RWPE1 (cell line): ENCODE data around the gene COL6A2.

Experiments used
- CTCF ChIA-PET: fragments of 350-600 bp; sonication (Branson Sonifier 250); formaldehyde crosslinking; extraction: SDS; loops from one replicate; lab custom pipeline; 2021; lab: Yijun Ruan, JAX
- POLR2A ChIA-PET: fragments of 400-600 bp; formaldehyde crosslinking; extraction: SDS; loops from one replicate; lab custom pipeline; 2020; ENCODE audit warnings: antibody characterized with exemption; ENCODE audit not compliant: low non-redundant PET; lab: Yijun Ruan, JAX
- DNase-seq: peaks from one replicate; pipeline ENCODE4 v3.0.0; 2012; ENCODE audit warnings: low spot score
- H3K27ac ChIP-seq: fragments of 450-650 bp; 2 replicates; pipeline ENCODE4 v1.5.1; 2017
- TF ChIP-seq, protein P1 (sequence below): fragments of 450-650 bp; conservative IDR thresholded peaks from 2 replicates; pipeline ENCODE4 v1.5.1; 2017; ENCODE audit warnings: low read depth, mild to moderate bottlenecking

COL6A2 gene

DNA sequence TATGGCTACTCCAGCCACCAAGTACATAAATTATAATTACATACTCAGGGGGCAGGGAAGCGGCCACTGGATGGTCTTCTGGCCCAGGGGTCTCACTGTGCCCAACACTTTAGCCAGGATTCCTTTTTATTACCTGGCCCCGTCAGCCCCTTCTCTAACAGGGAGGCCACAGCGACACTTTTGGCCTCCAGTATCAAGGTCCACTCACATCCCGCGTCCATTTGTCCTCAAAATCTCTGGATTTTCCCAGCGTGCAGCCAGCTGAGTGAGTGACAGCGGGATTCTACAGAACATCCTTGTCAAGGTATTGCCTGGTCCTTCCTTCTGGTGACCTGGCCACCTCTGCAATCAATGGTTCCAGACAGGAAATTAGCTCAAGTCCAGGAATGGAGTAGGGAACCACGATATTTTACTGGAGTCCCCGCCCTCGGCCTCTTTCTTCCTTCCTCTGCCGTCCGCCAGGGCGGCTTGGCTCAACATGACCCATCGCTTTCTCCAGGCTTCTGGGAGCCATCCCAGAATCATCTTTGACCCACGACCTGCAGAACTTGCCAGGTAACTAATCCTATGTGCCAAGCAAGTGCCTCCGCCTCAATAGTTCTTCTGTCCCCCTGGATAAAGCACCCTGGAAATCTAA, 2.7 kb upstream of the COL6A2 start:
- TF ChIP-seq, protein P1, sequence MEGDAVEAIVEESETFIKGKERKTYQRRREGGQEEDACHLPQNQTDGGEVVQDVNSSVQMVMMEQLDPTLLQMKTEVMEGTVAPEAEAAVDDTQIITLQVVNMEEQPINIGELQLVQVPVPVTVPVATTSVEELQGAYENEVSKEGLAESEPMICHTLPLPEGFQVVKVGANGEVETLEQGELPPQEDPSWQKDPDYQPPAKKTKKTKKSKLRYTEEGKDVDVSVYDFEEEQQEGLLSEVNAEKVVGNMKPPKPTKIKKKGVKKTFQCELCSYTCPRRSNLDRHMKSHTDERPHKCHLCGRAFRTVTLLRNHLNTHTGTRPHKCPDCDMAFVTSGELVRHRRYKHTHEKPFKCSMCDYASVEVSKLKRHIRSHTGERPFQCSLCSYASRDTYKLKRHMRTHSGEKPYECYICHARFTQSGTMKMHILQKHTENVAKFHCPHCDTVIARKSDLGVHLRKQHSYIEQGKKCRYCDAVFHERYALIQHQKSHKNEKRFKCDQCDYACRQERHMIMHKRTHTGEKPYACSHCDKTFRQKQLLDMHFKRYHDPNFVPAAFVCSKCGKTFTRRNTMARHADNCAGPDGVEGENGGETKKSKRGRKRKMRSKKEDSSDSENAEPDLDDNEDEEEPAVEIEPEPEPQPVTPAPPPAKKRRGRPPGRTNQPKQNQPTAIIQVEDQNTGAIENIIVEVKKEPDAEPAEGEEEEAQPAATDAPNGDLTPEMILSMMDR = no peak
- POLR2A ChIA-PET = no interaction called here
- H3K27ac ChIP-seq = no peak overlapping the region
- no peak for DNase-seq
- CTCF ChIA-PET = interaction anchor here (1.0 kb wide), 1 partner anchor 121 kb away, joined by 3 read pairs; no protein-coding TSS in a partner anchor

DNA sequence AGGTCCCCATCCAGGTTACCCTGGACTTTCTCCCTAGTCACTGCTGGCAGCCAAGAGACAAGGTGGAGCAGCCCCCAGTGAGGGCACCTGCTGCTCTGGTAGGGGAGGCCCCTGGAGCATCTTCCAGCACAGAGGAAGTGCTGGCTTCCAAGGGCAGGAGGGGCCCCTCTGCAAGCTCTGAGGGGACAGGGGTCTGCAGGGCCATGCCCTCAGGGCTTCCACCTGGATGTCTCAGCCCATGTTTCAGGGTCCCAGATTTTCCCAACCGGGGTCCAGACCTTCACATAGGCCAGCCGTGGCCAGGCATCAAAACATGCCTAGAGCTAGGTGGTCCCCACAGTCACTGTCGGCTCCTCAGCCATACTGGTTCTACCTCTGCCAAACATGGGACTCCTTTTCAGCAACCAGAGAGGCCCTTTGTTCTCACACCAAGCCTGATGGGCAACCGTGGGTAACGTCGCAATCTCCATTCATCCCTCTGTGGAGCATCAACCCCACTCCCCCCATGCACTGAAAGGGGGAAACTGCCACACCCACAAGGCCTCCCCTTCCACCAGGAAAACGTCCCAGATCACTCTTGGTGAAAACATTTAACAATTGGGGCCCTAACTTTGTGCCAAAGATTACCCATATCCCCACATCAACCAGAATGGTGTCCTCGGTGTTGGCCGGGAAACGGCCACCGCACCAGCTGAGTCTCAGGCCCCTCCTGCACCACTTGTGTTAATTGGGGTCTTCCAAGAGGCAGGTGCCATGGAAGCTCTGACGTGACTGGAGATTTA, 1.9 kb upstream of the COL6A2 start:
- no peak for DNase-seq
- H3K27ac ChIP-seq = no peak overlapping the region
- POLR2A ChIA-PET = no interaction called here
- TF ChIP-seq, protein P1 = no peak
- CTCF ChIA-PET = interaction anchor here (0.5 to 1.0 kb wide), 2 partner anchors 122 to 803 kb away, joined by 3 to 8 read pairs; no protein-coding TSS in a partner anchor

DNA sequence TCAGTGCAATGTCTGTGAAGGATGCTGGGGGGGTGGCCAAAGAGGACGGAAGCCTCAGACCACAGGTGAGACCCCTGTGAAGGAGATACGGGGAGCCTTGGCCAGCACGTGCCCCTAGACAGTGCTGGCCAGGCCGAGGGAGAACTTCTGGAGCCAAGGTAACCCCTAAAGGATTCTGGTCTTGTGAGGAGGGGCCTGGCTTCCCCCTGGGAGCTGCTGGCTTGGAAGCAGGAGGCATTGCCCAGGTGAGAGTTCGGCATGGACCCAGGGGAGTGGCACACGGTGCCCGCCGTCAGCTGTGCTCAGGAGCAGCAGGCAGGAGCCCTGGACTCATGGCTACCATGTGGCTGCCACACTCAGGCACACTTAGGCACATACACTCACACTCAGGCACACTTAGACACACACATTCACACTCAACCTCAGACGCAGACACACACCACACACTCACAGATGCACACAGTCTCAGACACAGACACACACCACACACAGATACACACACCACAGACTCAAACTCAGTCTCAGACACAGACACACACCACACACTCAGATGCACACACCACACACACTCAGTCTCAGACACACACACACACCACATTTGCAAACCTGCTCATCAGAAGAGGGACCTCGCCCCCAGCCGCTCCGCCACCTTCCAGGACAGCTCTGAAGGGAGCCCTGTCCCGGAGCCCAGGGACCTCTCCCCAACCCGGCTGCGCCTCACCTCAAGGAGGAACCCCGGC, 1.1 kb upstream of the COL6A2 start:
- ChIA-PET POLR2A (no interaction called here), CTCF (interaction anchor here (0.5 to 0.8 kb wide), 2 partner anchors 125 to 804 kb away, joined by 3 to 8 read pairs; no protein-coding TSS in a partner anchor)
- no peak for DNase-seq
- H3K27ac ChIP-seq = no peak overlapping the region
- TF ChIP-seq, protein P1 = no peak

DNA sequence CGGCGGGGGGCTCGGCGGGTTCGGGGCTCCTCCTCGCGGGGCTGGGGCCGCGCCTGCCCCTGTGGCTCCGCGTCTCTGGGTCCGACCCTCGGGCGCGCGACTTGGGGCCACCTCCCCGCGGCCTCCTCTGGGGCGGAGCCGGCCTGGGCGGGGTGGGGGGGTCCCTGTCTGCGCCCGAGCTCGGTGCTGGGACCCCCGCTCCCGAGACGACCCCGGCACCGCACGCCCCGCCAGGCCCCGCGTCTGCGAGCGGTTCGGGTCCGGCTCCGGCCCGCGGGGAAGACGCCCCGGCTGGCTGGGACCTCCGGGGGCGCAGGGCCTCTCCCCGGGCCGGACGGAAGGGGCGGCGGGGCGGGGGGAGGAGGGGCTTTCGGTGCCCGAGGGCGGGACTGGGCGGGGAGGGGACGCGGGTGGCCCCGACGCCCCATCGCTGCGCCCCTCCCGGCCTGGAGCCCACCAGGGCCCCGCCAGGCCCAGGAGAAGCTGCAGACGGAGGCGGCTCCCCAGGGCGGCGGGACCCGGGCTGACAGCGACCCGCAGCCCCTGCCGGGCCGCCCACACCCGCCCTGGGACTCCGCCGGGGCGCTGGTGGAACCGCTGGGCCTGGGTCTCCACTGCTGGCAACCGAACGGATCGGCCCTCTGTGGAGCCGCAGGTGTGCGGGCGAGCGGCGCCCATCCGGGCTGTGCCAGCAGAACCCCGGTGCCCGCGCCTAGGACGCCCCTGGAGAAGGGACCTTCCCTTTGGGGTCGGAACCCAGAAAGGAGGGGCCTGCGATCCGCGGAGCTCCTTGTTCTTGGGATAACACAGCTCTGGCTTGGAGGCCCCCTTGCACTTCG, 610 bp downstream of the COL6A2 start:
- ChIA-PET CTCF (no interaction called here), POLR2A (no interaction called here)

DNA sequence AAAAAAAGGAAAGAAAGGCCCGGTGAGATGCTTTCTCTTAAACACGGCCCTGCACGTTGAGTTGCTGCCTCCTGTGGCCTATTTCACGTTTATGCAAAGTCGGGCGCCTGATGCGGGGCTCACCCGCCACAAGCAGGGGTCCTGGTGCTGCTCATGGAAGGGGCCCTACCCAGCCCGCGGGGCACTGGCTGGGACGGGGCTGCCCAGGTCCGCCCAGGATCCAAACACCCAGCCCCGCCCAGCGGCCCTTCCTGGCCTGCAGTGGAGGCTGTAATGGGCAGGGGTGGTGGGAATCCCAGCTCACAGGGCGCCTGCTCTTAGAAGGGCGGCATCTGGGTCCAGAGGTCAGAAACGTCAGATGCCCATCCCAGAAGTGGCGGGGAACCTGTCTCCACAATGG, 1.6 kb downstream of the COL6A2 start:
- POLR2A ChIA-PET = no interaction called here
- no peak overlapping the region for H3K27ac ChIP-seq
- no peak for DNase-seq
- CTCF ChIA-PET = no interaction called here
- TF ChIP-seq, protein P1 = no peak

More for the DNA sequence above, 610 bp downstream of the COL6A2 start:
- no peak for DNase-seq
- TF ChIP-seq, protein P1 = no peak
- no peak overlapping the region for H3K27ac ChIP-seq
